KBM-7 (cell line): Measurements from ENCODE around the gene PSME3IP1.
A peak's percentile ranks its signal among the peaks of the same experiment; 100 is the strongest.
"Not testable (repeated sequence)": the region's sequence is repeated elsewhere in the genome, so short reads cannot be mapped to it uniquely, and the experiment has no call there.

ENCODE experiments used
- DNase-seq: peaks from one replicate; pipeline ENCODE4 v3.0.0-alpha.2; 2015
- in situ Hi-C: fragments of 300-500 bp; cut with MboI; formaldehyde crosslinking; loops from 2 replicates; pipeline ENCODE4 v1.14.3; 2020; ENCODE audit warnings: low sequenced_read_pairs, low pct_unique_long_range_greater_than_20kb, mixed read lengths

The PSME3IP1 gene

GRCh38 chr16:57200926-57201325, 15.1 kb upstream of the PSME3IP1 start:
- DNase-seq, in situ Hi-C loops: not testable (repeated sequence)

- in situ Hi-C loops, DNase-seq: not testable (repeated sequence)
Measured at GRCh38 chr16:57200321-57200720, 14.5 kb upstream of the PSME3IP1 start.

DNA sequence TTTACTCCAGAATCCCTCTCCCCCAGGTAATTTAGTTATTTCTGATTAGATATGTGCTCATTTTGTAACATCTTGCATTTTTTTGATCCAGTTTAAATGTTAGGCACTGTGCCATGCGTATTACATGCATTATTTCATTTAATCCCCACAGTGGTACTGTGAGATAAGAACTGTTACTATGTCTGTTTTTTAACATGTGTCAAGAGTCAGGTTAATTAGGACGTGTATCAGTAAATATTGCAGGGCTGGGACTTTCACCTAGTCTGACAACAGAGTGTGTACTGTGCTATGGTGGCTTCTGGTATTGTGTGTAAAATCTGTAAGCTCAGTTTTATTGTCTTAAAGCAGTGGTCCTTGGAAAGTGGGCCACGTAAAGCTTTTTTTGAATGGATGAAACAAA, 10.9 kb upstream of the PSME3IP1 start:
- in situ Hi-C loops, result no loop called here
- no peak for DNase-seq

GRCh38 chr16:57196286-57196685, 10.4 kb upstream of the PSME3IP1 start:
- in situ Hi-C loops, result no loop called here
- DNase-seq, result no peak

GRCh38 chr16:57194512-57194911, 8.7 kb upstream of the PSME3IP1 start:
- DNase-seq, result no peak

DNA sequence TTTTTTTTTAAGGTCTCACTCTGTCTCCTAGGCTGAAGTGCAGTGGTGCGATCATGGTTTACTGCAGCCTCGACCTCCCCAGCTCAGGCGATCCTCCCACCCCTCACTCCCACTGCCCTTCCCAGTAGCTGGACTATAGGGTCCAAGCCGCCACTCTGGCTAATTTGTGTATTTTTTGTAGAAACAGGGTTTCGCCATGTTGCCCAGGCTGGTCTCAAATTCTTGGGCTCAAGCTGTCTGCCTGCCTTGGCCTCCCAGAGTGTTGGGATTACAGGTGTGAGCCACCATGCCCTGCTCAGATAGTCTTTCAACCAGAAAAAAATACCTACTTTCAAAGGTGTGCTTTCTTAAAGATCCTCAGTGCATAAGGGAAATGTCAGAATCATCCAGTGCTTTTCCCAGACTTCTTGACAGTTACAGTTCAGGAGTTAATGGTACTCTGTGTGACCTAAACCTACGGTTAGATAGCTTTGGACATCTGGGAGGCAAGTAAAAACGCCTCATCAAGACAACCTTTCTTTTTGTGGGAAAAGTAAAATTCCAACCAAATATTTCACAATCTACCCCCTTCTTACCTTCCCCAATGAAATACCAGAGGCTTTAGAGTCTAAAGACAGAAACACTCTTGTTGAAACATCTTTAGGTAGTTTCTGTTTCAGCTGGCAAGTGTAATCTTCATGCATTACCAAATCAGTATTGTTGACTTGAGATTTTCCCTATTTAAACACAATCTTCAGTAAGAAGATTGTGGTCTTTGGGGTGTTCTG, 7.1 kb upstream of the PSME3IP1 start:
- in situ Hi-C loops, result no loop called here
- DNase-seq, result no peak

More at GRCh38 chr16:57194512-57194911, 8.7 kb upstream of the PSME3IP1 start:
- in situ Hi-C loops, result no loop called here

DNA sequence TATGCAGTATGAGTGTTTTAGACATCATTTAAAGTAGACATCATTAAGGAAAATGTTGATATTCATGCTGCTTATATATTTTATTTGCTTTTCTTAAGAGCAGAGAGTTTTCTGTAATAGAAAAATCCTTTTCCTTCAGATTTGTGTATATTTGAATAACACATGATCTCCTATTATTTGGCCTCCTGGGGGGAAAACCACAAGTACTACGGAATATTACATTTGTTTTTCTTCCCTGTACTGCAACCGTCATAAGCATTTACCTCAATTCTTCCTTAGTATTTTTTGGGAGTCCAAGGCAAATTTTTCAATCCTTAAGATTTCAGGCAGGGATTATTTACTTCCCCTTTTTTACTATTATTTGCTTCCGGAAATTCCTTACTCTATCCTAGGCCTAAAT, 6.3 kb upstream of the PSME3IP1 start:
- no peak for DNase-seq
- in situ Hi-C loops, result no loop called here

- in situ Hi-C loops, result no loop called here
- no peak for DNase-seq
Measured at GRCh38 chr16:57191056-57191571, 5.3 kb upstream of the PSME3IP1 start.

DNA sequence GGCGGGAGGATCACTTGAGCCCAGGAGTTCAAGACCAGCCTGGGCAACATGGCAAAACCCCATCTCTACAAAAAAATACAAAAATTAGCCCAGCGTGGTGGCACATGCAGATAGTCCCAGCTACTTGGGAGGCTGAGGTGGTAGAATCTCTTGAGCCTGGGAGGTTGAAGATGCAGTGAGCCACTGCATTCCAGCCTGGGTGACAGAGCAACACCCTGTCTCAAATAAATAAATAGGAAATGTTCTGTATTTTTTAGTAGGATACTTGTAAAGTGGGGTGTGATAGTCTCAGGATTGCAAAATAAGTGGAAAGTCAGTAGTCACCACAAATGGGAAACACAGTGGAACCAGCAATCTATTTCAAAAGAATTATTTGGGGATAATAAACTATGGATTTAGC, 4.3 kb upstream of the PSME3IP1 start:
- DNase-seq, result no peak
- in situ Hi-C loops, result no loop called here

- in situ Hi-C loops, DNase-seq: not testable (repeated sequence)
Measured at GRCh38 chr16:57189527-57189926, 3.7 kb upstream of the PSME3IP1 start.

GRCh38 chr16:57188711-57189002, 2.8 kb upstream of the PSME3IP1 start:
- DNase-seq, result no peak
- in situ Hi-C loops, result no loop called here

DNA sequence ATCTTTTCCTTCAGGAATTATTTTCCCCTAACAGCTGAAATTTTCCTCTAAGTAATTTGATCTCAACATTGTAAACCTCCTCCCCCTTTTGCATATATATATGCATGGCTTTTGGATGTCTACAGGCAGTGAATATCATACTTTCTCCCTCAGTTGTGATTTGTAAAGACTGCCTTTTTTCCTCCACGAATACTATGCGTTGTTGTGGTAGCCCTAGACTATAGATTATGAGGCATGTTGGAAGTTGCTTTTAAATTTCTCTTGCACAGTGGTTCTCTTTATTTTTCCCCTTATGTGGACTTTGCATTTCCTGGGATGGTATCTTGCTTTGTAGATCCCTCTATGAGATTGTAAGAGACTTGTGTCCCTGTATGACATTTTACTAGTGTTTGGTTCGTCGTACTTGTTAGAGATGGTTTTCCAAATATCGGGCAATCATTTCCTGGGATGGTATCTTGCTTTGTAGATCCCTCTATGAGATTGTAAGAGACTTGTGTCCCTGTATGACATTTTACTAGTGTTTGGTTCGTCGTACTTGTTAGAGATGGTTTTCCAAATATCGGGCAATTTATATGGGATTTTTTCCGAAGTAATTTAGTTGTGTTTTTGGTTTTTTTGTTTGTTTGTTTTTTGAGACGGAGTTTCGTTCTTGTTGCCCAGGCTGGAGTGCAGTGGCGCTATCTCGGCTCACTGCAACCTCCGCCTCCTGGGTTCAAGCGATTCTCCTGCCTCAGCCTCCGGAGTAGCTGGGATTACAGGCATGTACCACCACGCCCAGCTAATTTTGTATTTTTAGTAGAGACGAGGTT, 2.3 kb upstream of the PSME3IP1 start:
- peak; percentile 12 for DNase-seq
- in situ Hi-C loops, result not testable (repeated sequence)

- peak; percentile 35 for DNase-seq
- in situ Hi-C loops, result no loop called here
Measured at GRCh38 chr16:57186872-57187854, 1.3 kb upstream of the PSME3IP1 start.

- DNase-seq, result no peak
- in situ Hi-C loops, result no loop called here
Measured at GRCh38 chr16:57185446-57185944, 344 bp downstream of the PSME3IP1 start.

DNA sequence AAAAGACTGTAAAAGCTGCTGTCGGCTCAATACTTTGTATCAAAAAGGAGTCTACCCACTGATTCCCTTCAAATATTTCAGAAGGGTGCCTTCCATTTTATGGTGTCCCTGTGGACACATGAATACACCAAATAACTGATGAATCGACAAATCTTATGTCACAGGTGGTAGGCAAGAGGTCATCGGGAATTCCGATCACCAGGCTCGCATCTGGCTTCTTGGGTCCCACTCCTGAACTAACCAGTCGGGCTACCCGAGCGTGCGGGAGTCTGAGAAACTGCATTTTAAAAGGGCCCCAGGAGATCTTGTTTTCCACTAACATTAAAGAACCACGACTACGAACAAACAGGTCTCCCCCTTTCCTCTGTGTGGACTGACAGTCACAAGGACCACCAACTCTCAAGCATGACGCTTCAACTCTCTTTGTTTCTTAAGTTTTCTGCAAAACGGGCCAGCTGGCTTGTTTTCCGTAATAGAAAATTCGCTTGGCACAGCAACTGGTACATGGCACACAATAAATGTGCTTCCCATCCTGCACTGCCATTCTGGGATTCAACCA, 873 bp downstream of the PSME3IP1 start:
- in situ Hi-C loops, result no loop called here
- DNase-seq, result no peak

DNA sequence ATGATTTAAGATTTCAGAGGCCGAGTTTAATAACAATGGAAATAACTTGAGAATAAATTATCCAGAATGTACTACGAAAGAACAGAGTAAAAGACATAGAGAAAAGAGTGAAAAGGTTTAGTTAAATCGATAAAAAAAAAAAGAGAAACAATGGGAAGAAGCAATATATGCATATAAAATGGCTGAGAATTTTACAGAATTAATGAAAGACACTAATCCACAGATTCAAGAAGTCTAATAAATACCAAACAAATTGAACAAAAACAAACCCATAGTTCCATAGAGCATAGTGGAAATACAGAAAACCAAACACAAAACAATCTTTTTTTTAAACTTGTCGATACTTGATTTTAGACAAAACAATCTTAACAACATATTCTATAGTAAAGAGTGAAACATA, 1.7 kb downstream of the PSME3IP1 start:
- DNase-seq, result no peak
- in situ Hi-C loops, result no loop called here

DNA sequence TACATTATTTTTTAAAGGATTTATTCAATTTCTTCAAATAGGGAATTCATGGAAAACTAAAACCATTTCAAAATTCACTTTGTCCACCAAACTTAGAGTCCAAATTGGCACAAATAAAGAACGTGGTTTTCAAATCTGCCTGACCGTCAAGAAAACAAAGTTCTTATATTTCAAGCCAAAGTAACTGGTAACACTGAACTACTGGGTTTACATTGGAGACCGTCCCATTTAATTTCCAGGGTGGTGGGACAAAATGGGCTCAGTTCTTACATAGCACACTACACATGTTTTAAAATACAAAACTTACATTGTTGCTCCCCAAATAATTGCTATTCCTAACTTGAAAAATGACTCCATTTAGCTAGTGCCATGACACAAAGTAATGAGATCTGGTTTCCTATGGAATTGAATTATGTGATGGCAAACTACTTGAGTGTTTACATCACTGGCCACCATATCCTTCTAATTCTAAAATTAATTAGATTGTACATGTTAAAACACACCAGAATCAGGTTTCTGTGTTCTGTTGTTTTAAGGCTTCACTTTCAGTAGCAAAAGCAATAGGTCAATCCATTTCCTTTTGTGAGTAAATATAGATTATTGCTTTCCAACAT, 6.5 kb downstream of the PSME3IP1 start:
- no peak for DNase-seq
- in situ Hi-C loops, result no loop called here

DNA sequence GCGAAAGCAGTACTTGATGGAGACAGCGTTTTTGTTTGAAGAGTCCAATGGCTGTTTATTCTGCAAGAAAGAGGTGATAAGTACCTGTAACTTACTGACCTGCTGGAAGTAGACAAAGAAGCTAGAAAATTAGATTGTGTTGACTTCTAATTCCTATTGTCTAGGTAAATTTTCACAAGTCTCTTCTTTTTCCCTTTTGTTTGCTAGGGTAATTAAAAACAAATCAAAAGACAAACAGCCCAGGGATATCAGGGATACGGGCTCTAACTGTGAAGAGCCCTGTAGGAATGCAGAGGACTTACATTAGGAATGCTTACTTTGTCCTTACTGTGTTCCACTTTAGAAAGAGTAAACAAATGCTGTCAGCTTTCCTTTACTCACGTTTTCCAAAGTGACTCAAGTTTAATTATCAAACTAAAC, 7.0 kb downstream of the PSME3IP1 start:
- no peak for DNase-seq
- in situ Hi-C loops, result no loop called here
